Inflammatory macrophage treated with lipopolysaccharide for 4 hours (primary cell): Measurements from ENCODE around the gene RNF123.
"Not testable (repeated sequence)": the region's sequence is repeated elsewhere in the genome, so short reads cannot be mapped to it uniquely, and the experiment has no call there.

ENCODE experiments used
- DNase-seq: peaks from one replicate; pipeline ENCODE4 v3.0.0-alpha.2; 2020

RNF123 gene

DNA sequence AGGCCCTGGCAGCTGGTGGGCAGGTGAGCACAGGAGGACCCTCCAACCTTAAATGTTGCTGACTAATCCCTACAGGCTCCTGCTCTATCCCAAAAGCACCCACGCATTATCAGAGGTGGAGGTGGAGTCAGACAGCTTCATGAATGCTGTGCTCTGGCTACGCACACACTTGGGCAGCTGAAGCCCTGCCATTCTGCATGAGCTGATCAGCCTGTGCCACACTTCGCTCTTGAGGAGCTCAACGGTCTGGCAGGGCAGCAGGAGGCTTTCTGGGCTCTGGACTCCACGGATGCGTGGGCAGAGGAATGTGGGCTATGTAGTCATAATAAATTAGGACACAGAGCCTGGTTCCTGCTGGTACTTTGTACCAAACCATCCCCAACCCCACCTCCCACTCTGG is 6.2 kb upstream of the RNF123 start:
- no peak for DNase-seq

DNA sequence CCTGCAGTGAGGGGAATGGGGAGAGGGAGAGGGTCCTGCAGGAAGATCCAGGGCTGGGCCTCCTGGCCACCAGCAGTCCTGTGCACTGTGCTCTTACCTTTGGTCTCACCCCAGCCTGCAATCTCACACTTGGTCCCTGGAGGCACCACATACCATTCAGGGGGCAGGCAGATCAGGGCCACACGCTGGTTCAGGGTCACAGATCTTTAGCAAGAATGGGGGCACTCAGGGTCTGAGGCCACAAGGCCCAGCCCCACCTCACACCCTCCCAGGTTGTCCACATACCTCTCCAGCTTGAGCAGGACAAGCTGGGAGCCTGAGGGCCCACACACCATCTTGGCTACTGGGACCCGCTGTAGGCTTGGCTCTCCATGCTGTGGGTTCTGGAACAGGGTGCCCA is 4.9 kb upstream of the RNF123 start:
- DNase-seq = not testable (repeated sequence)

DNA sequence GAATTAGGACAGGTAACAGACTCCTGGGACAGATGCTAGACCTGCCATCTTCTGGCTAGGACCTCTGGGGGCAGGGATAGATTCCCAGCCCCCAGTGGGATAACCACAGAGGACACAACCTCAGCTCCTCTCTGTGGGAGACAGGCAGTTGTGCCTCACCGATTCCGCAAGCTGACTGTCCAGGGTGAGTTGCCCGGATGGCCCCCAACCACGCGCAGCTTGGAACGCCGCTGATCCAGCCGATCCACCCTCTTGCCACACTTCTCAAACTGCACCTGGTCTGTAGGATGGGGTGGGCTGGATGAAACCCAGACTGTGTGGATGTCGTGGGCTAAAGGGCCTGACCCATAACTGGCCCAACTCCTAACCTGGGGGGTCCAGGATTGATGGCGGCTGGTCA is 4.3 kb upstream of the RNF123 start:
- not testable (repeated sequence) for DNase-seq

GRCh38 chr3:49685846-49686245 is 3.5 kb upstream of the RNF123 start:
- not testable (repeated sequence) for DNase-seq

DNA sequence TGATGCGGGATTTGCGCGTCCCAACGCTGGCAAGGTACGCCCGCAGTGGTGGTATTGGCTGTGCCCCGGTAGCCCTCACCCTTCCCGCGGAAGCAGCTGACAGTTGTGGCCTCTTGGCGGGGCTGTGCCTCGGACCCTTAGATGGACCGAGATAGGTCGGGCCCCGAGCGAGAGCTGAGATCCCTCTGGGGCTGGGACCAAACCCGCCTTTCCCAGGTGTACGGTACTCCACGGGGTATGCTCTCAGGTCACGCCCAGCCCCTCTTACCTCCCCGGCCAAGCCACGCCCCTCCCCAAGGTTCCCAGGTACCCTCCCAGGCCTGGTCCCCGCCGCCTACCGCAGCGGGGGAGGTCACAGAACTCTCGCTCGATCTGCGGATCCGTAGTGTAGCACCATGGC is 3.0 kb upstream of the RNF123 start:
- not testable (repeated sequence) for DNase-seq

- peak; percentile 34 for DNase-seq
Measured at GRCh38 chr3:49686769-49687423, 2.5 kb upstream of the RNF123 start.

- DNase-seq = not testable (repeated sequence)
Measured at GRCh38 chr3:49687424-49687795, 1.9 kb upstream of the RNF123 start.

DNA sequence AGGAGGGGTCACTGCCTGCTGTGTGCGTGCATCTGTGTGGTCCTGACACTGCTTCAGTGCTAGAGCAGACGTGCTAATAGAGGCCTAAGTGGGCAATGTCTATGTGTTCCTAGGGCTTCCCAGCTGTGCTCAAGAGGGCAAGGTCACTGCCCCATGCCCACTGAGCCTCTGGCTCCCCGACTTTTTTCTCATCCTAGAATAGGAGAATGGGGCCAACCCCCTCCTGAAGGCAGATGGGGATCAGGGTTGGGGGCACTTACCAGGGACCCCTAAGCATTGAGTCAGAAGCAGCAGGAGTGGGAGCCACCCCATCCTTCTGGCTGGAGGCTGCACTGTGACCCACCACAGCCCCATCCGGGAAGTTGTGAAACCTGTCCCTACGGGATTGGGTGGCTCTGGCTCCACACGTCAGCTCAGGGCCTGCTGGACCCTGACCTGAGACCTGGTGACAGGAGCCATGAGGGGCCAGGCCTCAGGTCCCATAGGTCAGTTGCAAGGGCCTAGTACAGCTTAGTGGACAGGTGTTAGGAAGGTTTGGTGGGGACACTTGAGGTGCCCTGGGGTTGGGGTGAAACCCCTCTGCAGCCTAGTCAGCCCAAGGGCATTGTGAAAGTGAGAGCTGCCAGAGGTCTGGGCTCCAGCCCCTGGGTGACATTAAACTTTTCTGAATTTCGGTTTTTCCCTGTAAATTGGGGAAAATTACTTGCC is 865 bp upstream of the RNF123 start:
- DNase-seq = not testable (repeated sequence)

GRCh38 chr3:49689908-49690624 is 709 bp downstream of the RNF123 start:
- DNase-seq = not testable (repeated sequence)

GRCh38 chr3:49690856-49691255 is 1.5 kb downstream of the RNF123 start:
- DNase-seq = not testable (repeated sequence)

DNA sequence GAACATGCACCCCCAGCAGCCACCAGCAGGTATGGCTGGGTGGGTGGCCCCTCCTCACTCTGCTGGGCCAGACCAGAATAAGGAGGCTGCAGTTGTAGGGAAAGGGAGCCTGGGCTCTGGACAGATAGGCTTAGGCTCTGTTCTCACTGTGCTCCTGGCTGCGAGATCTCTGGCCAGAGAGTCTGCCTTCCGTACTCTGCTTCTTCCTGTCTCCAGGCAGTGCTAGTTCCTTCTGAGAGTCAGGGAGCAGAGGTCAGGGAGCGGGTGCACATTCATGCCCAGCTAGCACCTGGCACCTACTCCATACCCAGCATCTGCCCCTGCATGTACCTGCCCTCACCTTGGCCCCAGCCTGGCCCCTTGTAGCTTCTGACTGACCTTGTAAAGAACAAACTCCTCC is 2.1 kb downstream of the RNF123 start:
- DNase-seq = not testable (repeated sequence)

- not testable (repeated sequence) for DNase-seq
Measured at GRCh38 chr3:49694409-49695070, 5.2 kb downstream of the RNF123 start.

- not testable (repeated sequence) for DNase-seq
Measured at GRCh38 chr3:49695350-49696015, 6.1 kb downstream of the RNF123 start.

- DNase-seq = no peak
Measured at GRCh38 chr3:49699281-49699979, 10.1 kb downstream of the RNF123 start.

DNA sequence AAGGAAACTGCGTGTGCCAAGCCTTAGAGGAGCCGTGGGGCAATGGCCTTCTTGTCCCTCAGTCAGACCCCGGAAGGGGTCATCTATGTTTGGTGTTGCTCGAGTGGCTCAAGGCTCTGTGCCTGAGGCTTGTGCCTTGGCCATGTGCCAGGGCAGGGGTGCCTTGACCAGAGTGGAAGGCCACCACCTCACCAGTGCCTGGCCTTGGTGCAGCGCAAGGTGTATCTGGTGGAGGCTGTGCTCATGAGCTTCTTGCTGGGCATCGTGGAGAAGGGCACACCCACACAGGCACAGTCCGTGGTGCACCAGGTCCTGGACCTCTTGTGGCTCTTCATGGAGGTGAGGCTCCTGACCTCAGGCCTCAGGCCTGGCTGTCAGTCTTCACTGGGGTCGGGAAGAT is 10.7 kb downstream of the RNF123 start:
- DNase-seq = no peak

DNA sequence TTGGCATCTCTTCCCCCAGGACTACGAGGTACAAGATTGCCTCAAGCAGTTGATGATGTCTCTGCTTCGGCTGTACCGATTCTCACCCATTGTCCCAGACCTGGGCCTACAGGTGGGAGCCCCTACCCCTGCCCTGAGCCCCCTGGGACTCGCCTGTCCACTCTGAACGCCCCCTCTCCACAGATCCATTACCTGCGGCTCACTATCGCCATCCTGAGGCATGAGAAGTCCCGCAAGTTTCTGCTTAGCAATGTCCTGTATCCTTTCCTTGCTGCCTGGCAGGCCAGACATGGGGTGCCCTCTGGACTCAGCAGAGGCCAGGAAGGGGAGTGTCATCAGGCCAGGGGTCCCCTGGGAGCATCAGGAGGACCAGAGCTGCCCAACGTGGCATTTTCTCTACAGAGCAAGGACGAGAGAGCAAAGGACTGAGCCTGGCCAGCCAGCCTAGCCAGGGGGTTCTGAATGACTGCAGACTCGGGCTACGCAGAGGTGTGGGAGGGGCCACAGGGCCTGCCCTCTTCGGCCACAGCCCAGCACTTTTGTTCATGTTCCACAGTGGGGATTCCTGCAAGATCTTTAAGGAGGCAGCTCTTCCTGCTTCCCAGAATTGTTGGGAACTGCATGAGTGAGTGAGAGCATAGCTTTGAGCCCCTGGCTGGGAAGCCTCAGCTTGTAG is 11.2 kb downstream of the RNF123 start:
- DNase-seq = no peak

DNA sequence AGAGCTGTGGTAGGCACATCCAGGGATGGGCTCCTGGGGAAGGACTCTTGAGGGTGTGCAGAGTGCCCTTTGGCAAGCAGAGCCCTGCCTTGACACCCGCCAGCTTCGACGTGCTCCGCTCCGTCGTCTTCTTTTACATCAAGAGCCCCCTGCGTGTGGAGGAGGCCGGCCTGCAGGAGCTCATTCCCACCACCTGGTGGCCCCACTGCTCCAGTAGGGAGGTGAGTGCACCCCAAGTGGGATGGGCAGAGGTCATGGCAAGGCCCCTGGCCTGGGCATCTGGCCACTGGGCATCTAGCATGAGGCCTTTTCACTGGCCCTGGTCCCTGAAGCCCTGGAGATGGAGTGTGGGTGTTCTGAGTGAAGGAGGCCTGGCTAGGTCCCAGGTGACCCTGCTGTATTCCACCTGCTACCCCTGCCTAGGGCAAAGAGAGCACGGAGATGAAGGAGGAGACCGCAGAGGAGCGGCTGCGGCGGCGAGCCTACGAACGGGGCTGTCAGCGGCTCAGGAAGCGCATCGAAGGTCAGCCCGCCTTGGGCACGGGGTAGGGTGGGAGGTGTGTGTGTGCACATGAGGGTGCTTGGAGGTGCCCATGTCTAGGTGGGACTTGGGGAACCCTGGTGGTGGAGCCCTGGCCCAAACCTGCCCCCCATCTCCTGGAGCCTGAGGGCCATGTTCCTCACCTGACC is 12.2 kb downstream of the RNF123 start:
- no peak for DNase-seq

DNA sequence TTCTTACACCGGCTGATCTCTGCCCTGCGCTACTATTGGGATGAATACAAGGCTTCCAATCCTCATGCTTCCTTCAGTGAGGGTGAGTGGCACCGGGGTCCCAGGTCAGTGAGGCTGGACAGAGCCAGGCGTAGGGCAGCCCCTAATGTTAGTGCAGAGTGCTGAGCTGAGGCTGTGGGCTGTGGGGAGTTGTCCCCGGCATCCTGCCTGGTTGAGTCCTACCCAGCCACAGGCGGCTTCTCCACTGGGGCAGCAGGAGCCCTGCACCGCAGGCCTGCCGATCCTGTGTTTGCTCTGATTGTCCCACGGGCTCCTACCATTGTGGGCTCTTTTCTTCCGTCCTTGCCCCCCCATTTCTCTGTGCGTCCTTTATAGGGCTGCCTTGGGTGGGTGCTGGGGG is 13.3 kb downstream of the RNF123 start:
- DNase-seq = no peak

- peak; percentile 62 for DNase-seq
Measured at GRCh38 chr3:49703443-49703927, 14.1 kb downstream of the RNF123 start.

DNA sequence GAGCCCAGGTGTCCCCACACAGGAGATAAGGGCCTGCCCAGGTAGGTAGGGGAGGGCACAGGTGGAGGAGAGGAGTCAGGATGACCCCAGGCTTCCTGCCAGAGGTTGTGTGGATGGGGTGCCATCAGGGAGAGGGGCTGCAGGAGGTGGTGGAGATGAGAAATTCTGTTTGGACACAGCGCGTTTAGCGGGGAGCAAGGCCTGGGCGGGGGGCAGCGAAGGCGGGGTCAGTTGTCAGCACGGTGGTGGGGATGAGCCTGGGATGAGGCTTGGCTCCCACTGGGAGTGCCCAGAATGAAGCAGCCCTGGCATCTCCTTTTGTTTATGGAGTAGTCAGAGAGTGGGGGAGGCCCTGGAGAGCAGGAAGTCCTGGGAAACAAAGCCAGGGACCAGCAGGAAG is 14.6 kb downstream of the RNF123 start:
- DNase-seq = no peak

- no peak for DNase-seq
Measured at GRCh38 chr3:49704629-49705028, 15.3 kb downstream of the RNF123 start.
